Measurements from ENCODE around the gene IGF2BP2. TPM values are rescaled to one million over a fixed set of nuclear protein-coding genes. Genes with fewer than 3 reads are reported as not detected.
A peak's percentile ranks its signal among the peaks of the same experiment; 100 is the strongest.

Gene IGF2BP2
- total and polyA plus RNA-seq, 9 of the 15 experiments (the other 6 are each of a cell fraction or from before 2014, with no cell fraction given), result 3.2 to 59.6 (median 30.5) TPM

- TF ChIP-seq ZBTB5 (IDR thresholded peaks at IDR 0.05), result no peak
- no peak for TF ChIP-seq ETV6 (IDR thresholded peaks at IDR 0.05; ENCODE audit: borderline replicate concordance in 1 of 2, low read depth in 2 of 2, low read length in 1 of 2)
- no peak for TF ChIP-seq ETV6 (CRISPR knock-in tag; IDR thresholded peaks at IDR 0.05; ENCODE audit: borderline replicate concordance)
- no peak for TF ChIP-seq ZNF445 (CRISPR knock-in tag; IDR thresholded peaks at IDR 0.05; ENCODE audit: low read depth)
- no peak for TF ChIP-seq NRF1 (conservative IDR thresholded peaks at IDR 0.05 in 1 of 2, IDR thresholded peaks at IDR 0.05 in 1 of 2)
- TF ChIP-seq ZNF740 (CRISPR knock-in tag; IDR thresholded peaks at IDR 0.05), result no peak
- peak in 1 of 2 experiments; percentile 88; a peak in 2 of 4 replicates for TF ChIP-seq ZNF740 (tag; IDR thresholded peaks at IDR 0.05)
- TF ChIP-seq, protein P1, sequence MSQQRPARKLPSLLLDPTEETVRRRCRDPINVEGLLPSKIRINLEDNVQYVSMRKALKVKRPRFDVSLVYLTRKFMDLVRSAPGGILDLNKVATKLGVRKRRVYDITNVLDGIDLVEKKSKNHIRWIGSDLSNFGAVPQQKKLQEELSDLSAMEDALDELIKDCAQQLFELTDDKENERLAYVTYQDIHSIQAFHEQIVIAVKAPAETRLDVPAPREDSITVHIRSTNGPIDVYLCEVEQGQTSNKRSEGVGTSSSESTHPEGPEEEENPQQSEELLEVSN (IDR thresholded peaks at IDR 0.05; ENCODE audit: borderline replicate concordance in 1 of 2, extremely low read depth in 1 of 2, insufficient read depth in 1 of 2, insufficient read length in 1 of 2, low read depth in 1 of 2, low read length in 1 of 2, poor library complexity in 1 of 2, severe bottlenecking in 1 of 2), result peak in 1 of 2 experiments; percentile 79
- no peak for TF ChIP-seq RBM34 (IDR thresholded peaks at IDR 0.05; ENCODE audit: borderline replicate concordance, insufficient read depth, low read length)
- TF ChIP-seq ZNF263 (CRISPR knock-in tag; IDR thresholded peaks at IDR 0.05; ENCODE audit: borderline replicate concordance), result no peak
- no peak for TF ChIP-seq ZNF695 (CRISPR knock-in tag; IDR thresholded peaks at IDR 0.05)
- TF ChIP-seq ZBTB40 (IDR thresholded peaks at IDR 0.05), result no peak
- no peak for TF ChIP-seq ZBTB40 (CRISPR knock-in tag; IDR thresholded peaks at IDR 0.05)
These were observed at the start of gene IGF2BP2 (continued) for GRCh38 chr3:185825006-185825638.
